Fibroblast of mammary gland (primary cell): ENCODE data around the gene RAF1.

Experiments
- DNase-seq: peaks from one replicate; pipeline ENCODE4 v3.0.0-alpha.2; 2010; ENCODE audit warnings: low read depth
- H3K4me3 ChIP-seq: 2 replicates; pipeline ENCODE4 v1.5.1; 2011; ENCODE audit warnings: low read depth, mild to moderate bottlenecking, low read length, moderate library complexity; ENCODE audit not compliant: control insufficient read depth
- CTCF ChIP-seq: conservative IDR thresholded peaks from 2 replicates; pipeline ENCODE4 v1.5.1; 2011; ENCODE audit warnings: low read depth, low read length, inconsistent platforms; ENCODE audit not compliant: control insufficient read depth, insufficient read depth

RAF1 gene

GRCh38 chr3:12571986-12572385, 91.9 kb downstream of the RAF1 start:
- no peak for TF ChIP-seq CTCF
- no peak for DNase-seq
- no peak overlapping the region for H3K4me3 ChIP-seq

GRCh38 chr3:12569836-12570235, 94.1 kb downstream of the RAF1 start:
- H3K4me3 ChIP-seq: no peak overlapping the region
- TF ChIP-seq CTCF: no peak
- no peak for DNase-seq

- DNase-seq: no peak
- no peak for TF ChIP-seq CTCF
- H3K4me3 ChIP-seq: no peak overlapping the region
These were observed 95.2 kb downstream of the RAF1 start for GRCh38 chr3:12568747-12569146.

GRCh38 chr3:12566976-12567375, 96.9 kb downstream of the RAF1 start:
- no peak for DNase-seq
- no peak for TF ChIP-seq CTCF
- no peak overlapping the region for H3K4me3 ChIP-seq

- TF ChIP-seq CTCF: no peak
- DNase-seq: no peak
- no peak overlapping the region for H3K4me3 ChIP-seq
These were observed 101.5 kb downstream of the RAF1 start for GRCh38 chr3:12562451-12562850.

GRCh38 chr3:12561397-12561796, 102.5 kb downstream of the RAF1 start:
- no peak for DNase-seq
- no peak for TF ChIP-seq CTCF
- H3K4me3 ChIP-seq: no peak overlapping the region

- TF ChIP-seq CTCF: no peak
- no peak for DNase-seq
- no peak overlapping the region for H3K4me3 ChIP-seq
These were observed 103.3 kb downstream of the RAF1 start for GRCh38 chr3:12560505-12561190.
